Neutrophil (primary cell): ENCODE data around the gene JARID2.

Experiments
- H3K27ac ChIP-seq: fragments of 200-600 bp; sonication (generic); 2 replicates; pipeline ENCODE4 v1.5.1; 2016; ENCODE audit warnings: mild to moderate bottlenecking, moderate library complexity
- H3K27me3 ChIP-seq: fragments of 200-600 bp; sonication (generic); 2 replicates; pipeline ENCODE4 v1.6.0; 2016; ENCODE audit warnings: mild to moderate bottlenecking
- H3K36me3 ChIP-seq: fragments of 200-600 bp; sonication (generic); 2 replicates; pipeline ENCODE4 v1.5.1; 2017
- H3K4me1 ChIP-seq, 2 experiments: fragments of 200-600 bp in 1 of 2; sonication (generic) in 1 of 2; 1 replicate in 1 of 2; 2 replicates in 1 of 2; pipeline versions ENCODE4 v1.5.1 to v1.6.1; 2013 to 2016; ENCODE audit warnings: low read depth in 1 of 2, low read length in 1 of 2, mild to moderate bottlenecking in 1 of 2, moderate library complexity in 1 of 2; ENCODE audit not compliant: control insufficient read depth in 1 of 2, insufficient read depth in 1 of 2
- H3K4me3 ChIP-seq, 2 experiments: fragments of 200-600 bp in 1 of 2; sonication (generic) in 1 of 2; 1 replicate in 1 of 2; 2 replicates in 1 of 2; pipeline ENCODE4 v1.5.1; 2013 to 2016; ENCODE audit warnings: low read depth in 1 of 2, low read length in 1 of 2, mild to moderate bottlenecking in 1 of 2, moderate library complexity in 1 of 2
- H3K9me3 ChIP-seq: fragments of 200-600 bp; sonication (generic); 2 replicates; pipeline ENCODE4 v1.5.1; 2016
- CTCF ChIP-seq: fragments of 200-600 bp; sonication (generic); IDR thresholded peaks from 2 replicates; pipeline ENCODE4 v1.5.1; 2016; ENCODE audit warnings: antibody characterized with exemption

JARID2 gene

DNA sequence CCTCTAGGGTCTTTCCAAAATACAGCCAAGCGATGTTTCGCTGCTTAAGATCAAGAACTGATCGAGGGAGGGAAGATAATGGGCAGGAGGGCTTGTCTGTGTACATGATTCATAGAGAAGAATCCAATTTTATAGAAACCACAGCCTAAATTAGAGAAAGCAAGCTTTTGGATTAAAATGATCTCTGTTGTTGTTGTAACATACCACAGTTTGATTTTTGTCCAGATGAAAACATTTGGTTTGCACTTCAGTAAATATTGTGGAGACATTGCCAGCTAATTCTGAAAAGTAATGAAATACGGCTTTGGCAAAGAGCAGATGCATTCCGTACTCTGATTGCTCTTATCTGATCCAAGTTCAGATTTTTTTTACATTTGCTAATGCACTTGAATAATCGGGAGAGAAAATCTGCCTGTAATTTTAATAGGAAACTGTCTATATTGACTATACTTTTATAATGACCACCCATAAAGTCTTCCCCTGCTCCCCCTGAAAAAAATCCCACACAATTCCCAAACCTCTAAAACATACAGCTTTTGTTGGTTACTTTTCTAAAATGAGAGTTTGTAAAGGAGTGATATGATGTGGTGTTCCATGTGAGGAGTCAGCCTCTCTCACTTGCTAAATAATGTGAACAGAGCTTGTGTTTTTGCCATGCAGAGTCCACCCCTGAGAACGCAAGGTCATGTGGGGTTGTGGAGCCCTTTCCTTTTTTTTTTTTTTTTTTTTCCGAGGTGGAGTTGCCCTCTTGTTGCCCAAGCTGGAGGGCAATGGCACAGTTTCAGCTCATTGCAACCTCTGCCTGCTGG is 217.1 kb downstream of the JARID2 start:
- no peaks in the 10 kb centered on the region for H3K36me3 ChIP-seq
- H3K9me3 ChIP-seq, result no peaks in the 10 kb centered on the region
- TF ChIP-seq CTCF, result no peak
- no peak overlapping the region for H3K27ac ChIP-seq
- H3K4me3 ChIP-seq, result no peak overlapping the region
- H3K4me1 ChIP-seq, result peaks cover 9 to 10% of the 10 kb centered on the region in 2 experiments
- H3K27me3 ChIP-seq, result no peaks in the 10 kb centered on the region

DNA sequence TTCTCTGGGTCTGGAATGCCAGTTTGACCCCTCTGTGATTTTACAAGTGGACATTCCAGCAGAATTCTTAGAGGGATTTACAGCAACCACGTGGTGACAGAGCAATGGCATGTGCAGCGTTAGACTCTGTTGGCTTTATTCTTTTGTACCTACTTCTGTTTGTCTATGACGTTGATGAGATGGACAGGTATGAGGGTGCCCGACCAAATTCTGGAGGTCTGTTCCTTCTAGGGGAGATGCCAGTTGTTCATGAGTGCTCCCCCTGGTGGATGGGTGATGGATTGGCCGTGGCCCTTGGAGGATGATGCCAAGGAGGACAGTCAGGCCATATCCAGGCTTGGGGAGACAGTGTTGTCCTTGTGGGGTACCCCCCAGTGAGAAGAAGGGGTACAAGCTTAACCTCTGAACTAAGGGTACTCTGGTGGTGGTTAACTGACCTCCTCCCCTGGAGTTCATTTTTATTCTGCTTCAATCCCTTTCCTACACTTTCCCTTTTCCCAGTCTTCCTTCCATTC is 218.4 kb downstream of the JARID2 start:
- no peaks in the 10 kb centered on the region for H3K9me3 ChIP-seq

GRCh38 chr6:15465212-15465611 is 219.3 kb downstream of the JARID2 start:
- no peak overlapping the region for H3K4me3 ChIP-seq
- no peak overlapping the region for H3K27ac ChIP-seq
- H3K9me3 ChIP-seq, result no peaks in the 10 kb centered on the region
- peaks cover 9 to 10% of the 10 kb centered on the region in 2 experiments for H3K4me1 ChIP-seq
- TF ChIP-seq CTCF, result no peak
- peaks cover 17% of the 10 kb centered on the region for H3K36me3 ChIP-seq
- H3K27me3 ChIP-seq, result no peaks in the 10 kb centered on the region

More for the DNA sequence above, 218.4 kb downstream of the JARID2 start:
- Histone ChIP-seq H3K36me3 (peaks cover 8% of the 10 kb centered on the region), H3K4me1 (peaks cover 9 to 10% of the 10 kb centered on the region in 2 experiments), H3K27ac (no peak overlapping the region), H3K4me3 (no peak overlapping the region), H3K27me3 (no peaks in the 10 kb centered on the region)
- TF ChIP-seq CTCF, result peak; percentile 71

DNA sequence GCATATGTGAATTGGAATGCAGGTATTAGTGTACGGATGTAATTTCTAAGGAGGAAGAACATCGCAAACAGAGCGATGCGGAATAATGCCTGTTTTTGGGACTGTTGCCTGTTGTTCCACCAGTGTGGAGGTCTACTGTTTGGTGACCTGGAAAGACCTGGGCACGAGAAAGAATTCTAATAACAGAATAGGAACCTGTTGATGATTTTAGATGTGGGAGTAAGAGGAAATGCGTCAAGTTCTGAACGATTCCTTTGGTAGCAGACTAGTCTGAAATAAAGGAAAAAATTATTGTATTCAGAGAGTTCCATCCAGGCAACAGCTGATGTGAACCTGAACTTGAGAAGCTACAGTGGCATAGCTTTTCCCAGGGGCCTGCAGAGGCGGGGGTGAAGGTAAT is 224.9 kb downstream of the JARID2 start:
- peaks cover 0 to under 1% of the 10 kb centered on the region in 2 experiments for H3K4me1 ChIP-seq
- TF ChIP-seq CTCF, result no peak
- H3K9me3 ChIP-seq, result no peaks in the 10 kb centered on the region
- H3K36me3 ChIP-seq, result peaks cover 51% of the 10 kb centered on the region
- H3K4me3 ChIP-seq, result no peak overlapping the region
- no peak overlapping the region for H3K27ac ChIP-seq
- H3K27me3 ChIP-seq, result no peaks in the 10 kb centered on the region

- peaks cover 0 to 7% of the 10 kb centered on the region in 2 experiments for H3K4me1 ChIP-seq
- no peaks in the 10 kb centered on the region for H3K27me3 ChIP-seq
- H3K27ac ChIP-seq, result no peak overlapping the region
- H3K9me3 ChIP-seq, result no peaks in the 10 kb centered on the region
- no peak overlapping the region for H3K4me3 ChIP-seq
- H3K36me3 ChIP-seq, result peaks cover 59% of the 10 kb centered on the region
- no peak for TF ChIP-seq CTCF
Measured at GRCh38 chr6:15472621-15473020, 226.8 kb downstream of the JARID2 start.
